ENCODE data around the gene RAMACL. TPM values are rescaled to one million over a fixed set of nuclear protein-coding genes. Genes with fewer than 3 reads are reported as not detected.
A peak's percentile ranks its signal among the peaks of the same experiment; 100 is the strongest.

Gene RAMACL
- total RNA-seq, 1 donor from 2014 or later: 0.12 TPM

- TF ChIP-seq, protein P1, sequence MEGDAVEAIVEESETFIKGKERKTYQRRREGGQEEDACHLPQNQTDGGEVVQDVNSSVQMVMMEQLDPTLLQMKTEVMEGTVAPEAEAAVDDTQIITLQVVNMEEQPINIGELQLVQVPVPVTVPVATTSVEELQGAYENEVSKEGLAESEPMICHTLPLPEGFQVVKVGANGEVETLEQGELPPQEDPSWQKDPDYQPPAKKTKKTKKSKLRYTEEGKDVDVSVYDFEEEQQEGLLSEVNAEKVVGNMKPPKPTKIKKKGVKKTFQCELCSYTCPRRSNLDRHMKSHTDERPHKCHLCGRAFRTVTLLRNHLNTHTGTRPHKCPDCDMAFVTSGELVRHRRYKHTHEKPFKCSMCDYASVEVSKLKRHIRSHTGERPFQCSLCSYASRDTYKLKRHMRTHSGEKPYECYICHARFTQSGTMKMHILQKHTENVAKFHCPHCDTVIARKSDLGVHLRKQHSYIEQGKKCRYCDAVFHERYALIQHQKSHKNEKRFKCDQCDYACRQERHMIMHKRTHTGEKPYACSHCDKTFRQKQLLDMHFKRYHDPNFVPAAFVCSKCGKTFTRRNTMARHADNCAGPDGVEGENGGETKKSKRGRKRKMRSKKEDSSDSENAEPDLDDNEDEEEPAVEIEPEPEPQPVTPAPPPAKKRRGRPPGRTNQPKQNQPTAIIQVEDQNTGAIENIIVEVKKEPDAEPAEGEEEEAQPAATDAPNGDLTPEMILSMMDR (conservative IDR thresholded peaks at IDR 0.05; ENCODE audit: low read depth, low read length): peak; percentile 9
- H3K4me3 ChIP-seq (ENCODE audit: low read depth, low read length): no peak overlapping the region
- DNase-seq (ENCODE audit: low read depth): no peak
Observed at GRCh38 chr6:166589337-166589731, 2.9 kb upstream of the RAMACL start.

- DNase-seq (ENCODE audit: low read depth): no peak
- TF ChIP-seq, protein P1 (conservative IDR thresholded peaks at IDR 0.05; ENCODE audit: low read depth, low read length): no peak
- H3K4me3 ChIP-seq (ENCODE audit: low read depth, low read length): no peak overlapping the region
Observed at GRCh38 chr6:166588691-166589336, 2.3 kb upstream of the RAMACL start.

DNA sequence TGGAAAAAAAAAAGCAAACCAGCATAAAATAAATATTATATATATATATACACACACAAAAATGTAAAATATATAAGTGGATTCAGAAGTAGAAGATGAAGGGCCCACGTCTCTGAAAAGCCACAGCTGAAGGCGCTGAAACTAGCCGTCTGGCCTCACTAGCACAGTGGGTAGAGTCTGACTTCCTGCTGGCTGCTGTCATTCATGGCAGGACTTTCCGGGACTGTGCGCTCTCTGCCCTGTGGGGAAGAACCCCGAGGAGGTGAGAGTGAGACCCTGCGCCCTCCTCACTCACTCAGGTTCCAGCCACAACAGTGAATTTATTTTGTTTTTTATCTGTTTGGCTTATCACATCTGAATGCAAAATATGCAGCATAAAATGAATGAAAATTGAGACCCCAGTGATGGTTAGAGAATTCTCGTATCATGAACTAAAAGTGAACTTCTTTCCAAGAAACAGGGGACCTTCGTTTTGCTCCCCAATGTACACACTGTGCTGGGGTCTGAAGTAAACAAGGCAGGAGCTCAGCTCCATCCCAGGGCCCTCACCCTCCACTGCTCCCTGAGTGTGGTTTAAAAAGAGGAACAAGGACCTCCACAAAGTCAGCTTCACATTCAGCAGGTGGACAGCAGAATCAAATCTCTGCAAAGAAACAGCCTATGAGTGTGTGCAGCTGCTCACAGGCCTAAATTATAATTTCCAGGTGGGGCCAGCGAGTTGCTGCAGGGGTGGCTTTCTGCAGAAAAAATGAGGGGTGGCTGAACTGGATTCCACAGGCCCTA lies 1.3 kb upstream of the RAMACL start:
- H3K4me3 ChIP-seq (ENCODE audit: low read depth, low read length): no peak overlapping the region
- no peak for DNase-seq (ENCODE audit: low read depth)
- TF ChIP-seq, protein P1 (conservative IDR thresholded peaks at IDR 0.05; ENCODE audit: low read depth, low read length): no peak

GRCh38 chr6:166584853-166585429 lies 1.5 kb downstream of the RAMACL start:
- no peak overlapping the region for H3K4me3 ChIP-seq (ENCODE audit: low read depth, low read length)
- TF ChIP-seq, protein P1 (conservative IDR thresholded peaks at IDR 0.05; ENCODE audit: low read depth, low read length): no peak
- no peak for DNase-seq (ENCODE audit: low read depth)

DNA sequence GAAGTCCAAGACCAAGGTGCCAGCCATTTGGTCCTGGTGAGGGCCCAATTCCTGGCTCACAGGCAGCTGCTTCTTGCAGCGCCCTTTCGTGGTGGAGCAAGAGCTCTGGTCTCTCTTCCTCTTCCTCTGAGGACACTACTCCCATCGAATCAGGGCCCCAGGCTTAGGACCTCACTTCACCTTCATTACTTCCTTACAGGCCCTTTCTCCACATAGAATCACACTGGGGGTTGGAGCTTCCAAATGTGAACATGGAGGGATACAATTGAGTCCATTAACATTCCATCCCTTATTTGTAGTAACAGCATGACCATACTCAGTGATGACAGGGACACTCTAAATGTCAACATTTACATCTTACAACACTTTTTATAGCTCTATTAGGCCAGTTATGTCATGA lies 2.3 kb downstream of the RAMACL start:
- TF ChIP-seq, protein P1 (conservative IDR thresholded peaks at IDR 0.05; ENCODE audit: low read depth, low read length): no peak
- no peak for DNase-seq (ENCODE audit: low read depth)
- no peak overlapping the region for H3K4me3 ChIP-seq (ENCODE audit: low read depth, low read length)

GRCh38 chr6:166583230-166583965 lies 3.1 kb downstream of the RAMACL start:
- TF ChIP-seq, protein P1 (conservative IDR thresholded peaks at IDR 0.05; ENCODE audit: low read depth, low read length): no peak
- DNase-seq (ENCODE audit: low read depth): no peak
- no peak overlapping the region for H3K4me3 ChIP-seq (ENCODE audit: low read depth, low read length)

Data from epithelial cell of proximal tubule (primary cell).